GM19438 (cell line): Measurements from ENCODE around the gene SLC43A2.
"Not testable (repeated sequence)": the region's sequence is repeated elsewhere in the genome, so short reads cannot be mapped to it uniquely, and the experiment has no call there.

ENCODE experiments used
- ATAC-seq: cut with Tn5 transposase; IDR thresholded peaks from one replicate; pipeline ENCODE4 v1.9.1; 2021; ENCODE audit warnings: low read depth; ENCODE audit not compliant: unreplicated experiment

Gene SLC43A2

DNA sequence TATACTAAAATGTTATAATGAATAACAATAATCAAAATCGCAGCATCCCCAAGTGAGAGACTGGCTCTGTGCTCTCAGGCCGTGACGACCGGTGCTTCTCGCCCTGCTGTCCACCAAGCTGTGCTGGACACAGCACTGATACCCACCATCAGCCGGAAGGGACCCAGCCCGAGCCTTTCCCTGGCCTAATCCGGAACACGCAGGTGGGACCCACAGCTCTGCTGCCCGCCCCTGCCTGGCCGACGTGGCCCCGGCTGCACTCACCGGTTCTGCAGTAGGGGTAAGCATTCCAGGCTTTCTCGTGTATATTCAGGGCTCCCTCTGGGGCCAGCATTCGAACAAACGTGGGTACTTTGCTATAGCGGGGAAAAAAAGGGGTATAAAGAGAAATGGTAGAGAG, 80.6 kb downstream of the SLC43A2 start:
- no peak for ATAC-seq

DNA sequence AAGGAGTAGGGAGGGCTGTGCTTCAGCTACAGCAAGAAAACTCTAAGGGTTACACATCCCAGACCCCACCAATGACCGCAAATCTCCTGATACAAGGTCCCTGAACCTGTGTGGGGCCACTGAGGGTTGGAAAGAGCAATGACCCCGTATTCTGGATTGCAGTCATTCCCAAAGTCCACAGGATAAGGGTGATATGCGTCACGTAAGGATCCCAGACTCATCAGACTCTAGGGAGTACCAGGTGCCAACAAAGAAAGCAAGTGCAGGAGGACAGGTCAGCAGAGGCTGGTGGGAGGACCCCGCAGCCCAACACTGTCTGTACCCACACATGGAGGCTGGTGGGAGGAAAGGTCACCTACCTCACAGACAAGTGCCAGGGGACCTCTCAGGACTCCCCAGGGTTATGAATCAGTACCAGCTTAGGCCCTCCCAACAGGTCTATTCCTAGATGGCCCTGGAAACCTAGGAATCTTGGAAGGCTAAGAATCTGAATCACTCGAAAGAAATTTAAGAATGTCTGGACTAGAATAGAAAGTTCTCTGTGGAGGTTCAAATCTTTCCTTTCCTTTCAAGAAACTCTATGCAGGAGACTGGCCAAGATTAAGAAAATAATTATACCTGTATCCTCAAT, 82.2 kb downstream of the SLC43A2 start:
- no peak for ATAC-seq

DNA sequence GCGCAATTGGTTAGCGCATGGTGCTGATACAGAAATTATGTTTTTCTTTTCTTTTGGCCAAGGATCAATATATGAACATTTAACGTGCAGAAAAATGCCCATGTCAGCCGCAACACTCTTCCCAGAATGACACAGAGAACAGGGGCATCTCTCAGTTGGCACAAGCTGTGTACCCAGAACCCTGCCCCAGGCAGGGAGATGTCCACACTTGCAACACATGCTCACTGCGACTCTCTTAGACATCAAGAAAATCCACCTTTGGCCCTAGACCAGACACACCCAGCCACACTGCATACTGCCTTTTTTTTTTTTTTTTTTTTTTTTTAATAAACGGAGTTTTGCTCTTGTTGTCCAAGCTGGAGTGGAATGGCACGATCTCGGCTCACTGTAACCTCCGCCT, 83.0 kb downstream of the SLC43A2 start:
- no peak for ATAC-seq

- ATAC-seq = no peak
Measured at GRCh38 chr17:1542316-1542715, 86.3 kb downstream of the SLC43A2 start.

GRCh38 chr17:1541367-1541904, 87.2 kb downstream of the SLC43A2 start:
- ATAC-seq = no peak

DNA sequence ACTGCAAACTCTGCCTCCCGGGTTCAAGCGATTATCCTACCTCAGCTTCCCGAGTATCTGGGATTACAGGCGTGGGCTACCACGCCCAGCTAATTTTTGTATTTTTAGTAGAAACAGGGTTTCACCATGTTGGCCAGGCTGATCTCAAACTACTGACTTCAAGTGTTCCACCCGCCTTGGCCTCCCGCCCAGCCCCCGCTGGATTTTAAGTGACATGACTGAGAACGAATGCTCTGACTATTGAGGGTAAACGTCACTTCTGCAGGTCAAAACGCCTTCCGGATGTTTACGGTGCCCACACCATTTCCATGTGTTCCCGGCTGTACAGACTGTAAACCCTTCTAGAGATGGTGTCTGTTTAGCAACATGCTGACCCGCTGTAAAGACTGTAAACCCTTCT, 88.8 kb downstream of the SLC43A2 start:
- ATAC-seq = no peak

DNA sequence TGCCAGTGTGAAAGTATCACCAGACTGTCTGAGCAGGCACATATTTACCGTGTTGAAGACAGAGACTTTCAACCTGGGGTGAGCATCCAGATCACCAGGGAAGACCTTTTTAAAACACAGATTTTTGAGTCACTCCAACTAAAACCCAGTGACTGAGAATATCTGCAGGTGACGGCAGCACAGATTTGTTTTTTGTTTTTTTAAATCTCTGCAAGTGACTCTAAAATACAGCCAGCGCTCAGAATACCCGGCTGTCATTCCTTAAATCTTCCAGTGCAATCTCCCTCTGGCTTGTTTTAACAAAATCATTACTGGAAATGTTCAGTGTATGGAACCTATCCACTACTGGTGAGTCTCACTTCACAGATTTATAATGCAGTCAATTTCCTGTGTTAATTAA, 92.9 kb downstream of the SLC43A2 start:
- no peak for ATAC-seq

DNA sequence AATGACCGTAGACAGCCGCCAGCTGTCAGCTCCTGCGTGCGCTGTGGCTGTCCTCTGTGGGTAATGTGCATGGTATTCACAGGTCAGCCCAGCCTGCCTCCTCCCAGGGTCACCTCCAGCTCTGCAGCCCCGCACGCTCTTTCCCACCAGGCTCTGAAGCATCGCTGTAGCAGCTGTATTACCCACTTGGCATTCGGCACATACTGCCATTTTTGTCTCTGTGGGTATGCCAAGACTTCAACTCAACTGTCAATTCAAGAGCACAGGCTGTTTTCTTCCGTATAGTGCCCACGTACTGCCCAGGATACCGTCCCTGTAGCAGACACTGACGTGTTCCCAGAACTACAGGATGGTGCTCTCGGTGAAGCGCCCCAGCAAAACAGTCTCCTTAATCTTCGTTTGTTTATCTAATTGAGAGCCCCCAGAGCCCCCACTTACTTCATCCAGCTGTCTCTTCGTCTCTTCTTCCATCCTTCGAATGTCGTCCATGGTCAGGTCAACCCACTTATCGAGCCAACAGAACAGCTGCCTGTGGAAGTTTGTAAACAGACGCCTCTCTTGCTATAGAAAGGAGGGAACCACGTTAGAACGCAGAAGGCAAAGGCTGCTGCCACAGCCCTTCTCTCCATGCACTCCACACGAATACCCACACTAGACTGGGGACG, 94.8 kb downstream of the SLC43A2 start:
- ATAC-seq = no peak

DNA sequence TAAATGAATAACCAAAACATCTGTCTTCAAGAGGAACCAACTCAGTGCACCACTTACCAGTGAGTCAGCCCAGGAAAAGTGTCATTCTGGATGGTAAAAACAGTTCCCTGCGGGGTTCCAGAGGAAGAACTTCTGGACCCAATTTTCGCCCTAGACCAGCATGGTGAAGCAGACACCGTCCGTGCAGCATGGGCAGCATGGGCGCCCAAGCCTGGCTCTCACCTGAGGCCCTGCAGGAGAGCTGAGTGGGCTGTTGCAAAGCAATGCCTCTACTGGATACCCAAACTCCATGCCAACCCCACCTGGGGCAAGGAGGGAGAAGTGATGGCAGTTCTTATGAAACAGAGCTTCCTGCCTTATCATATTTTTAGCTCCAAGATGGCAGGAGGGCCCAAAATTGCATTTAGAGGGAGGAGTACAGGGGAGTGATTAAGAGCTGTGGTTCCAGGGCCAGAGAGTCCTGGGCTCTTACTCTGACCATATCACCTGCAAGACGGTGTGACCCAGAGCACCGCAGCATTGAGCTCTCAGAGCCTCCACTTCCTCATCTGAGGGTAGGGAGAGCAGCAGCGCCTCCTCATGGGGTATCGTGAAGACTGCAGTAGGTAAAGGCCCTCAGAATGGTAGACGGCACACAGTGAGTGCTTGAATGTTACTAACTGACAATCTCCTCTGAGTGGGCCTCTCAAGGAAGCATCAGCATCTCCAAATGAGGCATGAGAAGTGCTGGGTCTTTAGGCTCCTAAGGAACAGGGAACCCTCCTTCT, 95.6 kb downstream of the SLC43A2 start:
- ATAC-seq = no peak

GRCh38 chr17:1529863-1530262, 98.8 kb downstream of the SLC43A2 start:
- ATAC-seq = no peak

DNA sequence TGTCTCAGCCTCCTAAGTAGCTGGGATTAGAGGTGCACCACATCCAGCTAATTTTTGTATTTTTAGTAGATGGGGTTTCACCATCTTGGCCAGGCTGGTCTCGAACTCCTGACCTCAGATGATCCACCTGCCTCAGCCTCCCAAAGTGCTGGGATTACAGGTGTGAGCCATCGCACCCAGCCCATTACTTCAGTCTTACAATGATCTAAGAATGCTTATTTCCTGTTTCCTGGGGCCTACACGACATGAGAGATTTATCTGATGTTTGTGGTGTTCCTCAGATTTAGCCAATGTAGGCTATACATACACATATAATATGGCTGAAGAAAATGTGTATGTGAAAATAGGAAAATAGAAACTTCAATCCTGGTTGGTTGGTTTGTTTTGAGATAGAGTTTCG, 101.8 kb downstream of the SLC43A2 start:
- not testable (repeated sequence) for ATAC-seq

GRCh38 chr17:1522626-1523025, 106.0 kb downstream of the SLC43A2 start:
- no peak for ATAC-seq

DNA sequence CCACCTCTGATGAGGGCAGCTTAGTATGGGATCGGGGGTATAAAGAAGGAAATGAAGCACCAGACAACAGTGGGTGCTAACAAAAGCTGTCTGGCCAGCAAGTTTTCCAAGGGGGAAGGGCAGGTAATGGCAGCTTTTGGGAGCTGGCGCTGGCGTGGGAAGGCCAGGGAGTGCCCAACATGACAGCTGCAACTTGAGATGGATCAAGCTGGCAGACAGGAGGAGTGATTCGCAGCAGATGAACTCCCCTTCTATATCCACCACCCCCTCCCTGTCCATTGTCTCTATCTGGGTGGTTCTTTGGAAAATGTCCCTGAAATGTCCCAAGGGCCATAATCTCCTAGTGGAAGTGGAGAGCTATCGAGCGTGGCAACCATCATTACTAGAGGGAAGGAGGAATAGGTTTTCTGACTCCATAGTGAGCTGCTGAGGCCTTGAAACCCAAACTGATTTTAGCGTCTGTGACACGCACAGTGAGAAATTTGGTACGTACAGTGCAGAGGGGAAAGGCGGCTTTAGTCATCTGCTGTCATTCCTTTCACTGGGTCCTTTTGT, 107.5 kb downstream of the SLC43A2 start:
- ATAC-seq = no peak

- no peak for ATAC-seq
Measured at GRCh38 chr17:1519678-1520077, 109.0 kb downstream of the SLC43A2 start.
